WTC11 (cell line): Measurements from ENCODE around the gene C19orf85.

ENCODE experiments used
- CBFB ChIP-seq: sonication (generic); formaldehyde crosslinking; IDR thresholded peaks from 2 replicates; pipeline ENCODE4 v1.8.1; 2022; ENCODE audit warnings: mild to moderate bottlenecking, low read depth, missing genetic modification reagents
- ELF4 ChIP-seq: sonication (generic); formaldehyde crosslinking; IDR thresholded peaks from 2 replicates; pipeline ENCODE4 v1.8.1; 2022; ENCODE audit warnings: low read depth, mild to moderate bottlenecking, moderate library complexity, missing genetic modification reagents
- IRF1 ChIP-seq: sonication (generic); formaldehyde crosslinking; IDR thresholded peaks from 2 replicates; pipeline ENCODE4 v1.8.0; 2023; ENCODE audit warnings: missing genetic modification reagents
- NFE2L1 ChIP-seq: sonication (generic); formaldehyde crosslinking; IDR thresholded peaks from 2 replicates; pipeline ENCODE4 v1.8.1; 2023; ENCODE audit warnings: missing genetic modification reagents
- NFYB ChIP-seq: sonication (generic); formaldehyde crosslinking; conservative IDR thresholded peaks from 2 replicates; pipeline ENCODE4 v1.8.0; 2022; ENCODE audit warnings: low read depth, missing genetic modification reagents
- TCF7 ChIP-seq: sonication (generic); formaldehyde crosslinking; IDR thresholded peaks from 2 replicates; pipeline ENCODE4 v1.8.0; 2022; ENCODE audit warnings: mild to moderate bottlenecking, low read depth, missing genetic modification reagents, moderate library complexity
- TP53 ChIP-seq: sonication (generic); formaldehyde crosslinking; IDR thresholded peaks from 2 replicates; pipeline ENCODE4 v1.8.1; 2023; ENCODE audit warnings: mild to moderate bottlenecking, missing genetic modification reagents
- USF2 ChIP-seq: sonication (generic); formaldehyde crosslinking; IDR thresholded peaks from 2 replicates; pipeline ENCODE4 v1.8.1; 2023; ENCODE audit warnings: mild to moderate bottlenecking, missing genetic modification reagents, moderate library complexity
- ZNF121 ChIP-seq: sonication (generic); formaldehyde crosslinking; IDR thresholded peaks from 2 replicates; pipeline ENCODE4 v1.8.0; 2023; ENCODE audit warnings: missing genetic modification reagents
- ZNF263 ChIP-seq: sonication (generic); formaldehyde crosslinking; IDR thresholded peaks from 2 replicates; pipeline ENCODE4 v1.8.1; 2022; ENCODE audit warnings: low read depth, mild to moderate bottlenecking, moderate library complexity, missing genetic modification reagents
- ZSCAN18 ChIP-seq: fragments of 250-450 bp; sonication (Bioruptor Pico); IDR thresholded peaks from 2 replicates; pipeline ENCODE4 v2.1.2; 2022; ENCODE audit warnings: mild to moderate bottlenecking, moderate library complexity
- TF ChIP-seq, protein P1 (sequence below): fragments of 200-600 bp; IDR thresholded peaks from 2 replicates; pipeline ENCODE4 v1.8.0; 2022; ENCODE audit warnings: antibody characterized with exemption
- TF ChIP-seq, protein P2 (sequence below): sonication (generic); formaldehyde crosslinking; IDR thresholded peaks from 2 replicates; pipeline ENCODE4 v1.8.0; 2022; ENCODE audit warnings: mild to moderate bottlenecking, missing genetic modification reagents
- TF ChIP-seq, protein P3 (sequence below): fragments of 250-450 bp; sonication (Bioruptor Pico); IDR thresholded peaks from 2 replicates; pipeline ENCODE4 v1.8.0; 2021; ENCODE audit warnings: mild to moderate bottlenecking

DNA sequence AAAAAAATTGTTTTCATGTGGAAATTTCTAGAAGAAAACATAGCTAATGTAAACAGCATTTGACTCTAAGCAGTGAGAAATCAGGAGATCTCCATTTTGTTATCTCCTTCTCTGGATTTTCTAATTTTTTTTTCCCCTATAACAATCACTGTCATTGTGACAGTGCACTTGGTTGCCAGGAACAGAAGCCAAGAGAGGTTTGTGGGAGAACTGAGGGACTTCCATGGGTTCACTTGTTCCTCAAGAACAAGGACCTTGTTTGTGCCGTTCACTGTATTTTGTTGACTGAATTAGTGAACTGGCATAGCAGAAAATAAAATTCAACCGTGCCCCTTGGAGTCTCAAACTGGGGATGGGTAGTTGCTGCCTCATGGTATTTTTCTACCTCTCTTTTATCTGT, 38.5 kb downstream of the C19orf85 start:
- TF ChIP-seq ZNF263 (CRISPR knock-in tag) (no peak), USF2 (CRISPR knock-in tag) (no peak), ZSCAN18 (CRISPR knock-in tag) (no peak), TCF7 (CRISPR knock-in tag) (no peak), CBFB (CRISPR knock-in tag) (no peak), NFYB (CRISPR knock-in tag) (no peak), IRF1 (CRISPR knock-in tag) (no peak), ELF4 (CRISPR knock-in tag) (no peak), TP53 (CRISPR knock-in tag) (no peak), NFE2L1 (CRISPR knock-in tag) (no peak), ZNF121 (no peak)
- TF ChIP-seq, protein P1, sequence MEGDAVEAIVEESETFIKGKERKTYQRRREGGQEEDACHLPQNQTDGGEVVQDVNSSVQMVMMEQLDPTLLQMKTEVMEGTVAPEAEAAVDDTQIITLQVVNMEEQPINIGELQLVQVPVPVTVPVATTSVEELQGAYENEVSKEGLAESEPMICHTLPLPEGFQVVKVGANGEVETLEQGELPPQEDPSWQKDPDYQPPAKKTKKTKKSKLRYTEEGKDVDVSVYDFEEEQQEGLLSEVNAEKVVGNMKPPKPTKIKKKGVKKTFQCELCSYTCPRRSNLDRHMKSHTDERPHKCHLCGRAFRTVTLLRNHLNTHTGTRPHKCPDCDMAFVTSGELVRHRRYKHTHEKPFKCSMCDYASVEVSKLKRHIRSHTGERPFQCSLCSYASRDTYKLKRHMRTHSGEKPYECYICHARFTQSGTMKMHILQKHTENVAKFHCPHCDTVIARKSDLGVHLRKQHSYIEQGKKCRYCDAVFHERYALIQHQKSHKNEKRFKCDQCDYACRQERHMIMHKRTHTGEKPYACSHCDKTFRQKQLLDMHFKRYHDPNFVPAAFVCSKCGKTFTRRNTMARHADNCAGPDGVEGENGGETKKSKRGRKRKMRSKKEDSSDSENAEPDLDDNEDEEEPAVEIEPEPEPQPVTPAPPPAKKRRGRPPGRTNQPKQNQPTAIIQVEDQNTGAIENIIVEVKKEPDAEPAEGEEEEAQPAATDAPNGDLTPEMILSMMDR: no peak
- TF ChIP-seq, protein P2, sequence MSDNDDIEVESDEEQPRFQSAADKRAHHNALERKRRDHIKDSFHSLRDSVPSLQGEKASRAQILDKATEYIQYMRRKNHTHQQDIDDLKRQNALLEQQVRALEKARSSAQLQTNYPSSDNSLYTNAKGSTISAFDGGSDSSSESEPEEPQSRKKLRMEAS (CRISPR knock-in tag): no peak
- TF ChIP-seq, protein P3, sequence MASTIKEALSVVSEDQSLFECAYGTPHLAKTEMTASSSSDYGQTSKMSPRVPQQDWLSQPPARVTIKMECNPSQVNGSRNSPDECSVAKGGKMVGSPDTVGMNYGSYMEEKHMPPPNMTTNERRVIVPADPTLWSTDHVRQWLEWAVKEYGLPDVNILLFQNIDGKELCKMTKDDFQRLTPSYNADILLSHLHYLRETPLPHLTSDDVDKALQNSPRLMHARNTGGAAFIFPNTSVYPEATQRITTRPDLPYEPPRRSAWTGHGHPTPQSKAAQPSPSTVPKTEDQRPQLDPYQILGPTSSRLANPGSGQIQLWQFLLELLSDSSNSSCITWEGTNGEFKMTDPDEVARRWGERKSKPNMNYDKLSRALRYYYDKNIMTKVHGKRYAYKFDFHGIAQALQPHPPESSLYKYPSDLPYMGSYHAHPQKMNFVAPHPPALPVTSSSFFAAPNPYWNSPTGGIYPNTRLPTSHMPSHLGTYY (CRISPR knock-in tag): no peak
